Neural cell (in vitro differentiated cells): Measurements from ENCODE around the gene HIPK2. TPM values are rescaled to one million over a fixed set of nuclear protein-coding genes. Genes with fewer than 3 reads are reported as not detected.

Source experiments
- H2AFZ ChIP-seq: fragments of 200-600, 300-800 bp; sonication (generic), shearing (Covaris generic); 2 replicates; pipeline ENCODE4 v1.6.0; 2014; ENCODE audit warnings: low read depth, mild to moderate bottlenecking, antibody characterized with exemption, low read length, moderate library complexity
- H3F3A ChIP-seq: fragments of 200-600 bp; shearing (Covaris generic); 2 replicates; pipeline ENCODE4 v1.6.1; 2016; ENCODE audit warnings: mild to moderate bottlenecking, moderate library complexity, mixed read lengths, antibody characterized with exemption, low read length; ENCODE audit not compliant: insufficient read depth, poor library complexity, severe bottlenecking
- H3K27ac ChIP-seq: fragments of 200-600, 300-800 bp; sonication (generic), shearing (Covaris generic); 2 replicates; pipeline ENCODE4 v1.5.1; 2014; ENCODE audit warnings: mild to moderate bottlenecking, low read length, moderate library complexity
- H3K27me3 ChIP-seq: fragments of 300-800, 200-600 bp; sonication (generic), shearing (Covaris generic); 2 replicates; pipeline ENCODE4 v1.6.0; 2014; ENCODE audit warnings: mild to moderate bottlenecking, low read depth, low read length, moderate library complexity; ENCODE audit not compliant: insufficient read depth
- H3K36me3 ChIP-seq: fragments of 300-800, 200-600 bp; sonication (generic), shearing (Covaris generic); 2 replicates; pipeline ENCODE4 v1.5.1; 2014; ENCODE audit warnings: mild to moderate bottlenecking, antibody characterized with exemption, low read length, moderate library complexity; ENCODE audit not compliant: insufficient read depth
- H3K4me2 ChIP-seq: fragments of 300-800, 200-600 bp; sonication (generic), shearing (Covaris generic); 2 replicates; pipeline ENCODE4 v1.6.0; 2014; ENCODE audit warnings: mild to moderate bottlenecking, low read length
- H3K4me3 ChIP-seq: fragments of 300-800, 200-600 bp; sonication (generic), shearing (Covaris generic); 2 replicates; pipeline ENCODE4 v1.5.1; 2014; ENCODE audit warnings: mild to moderate bottlenecking, low read length, moderate library complexity
- H3K79me2 ChIP-seq: fragments of 200-600 bp; shearing (Covaris generic); replicated peaks from 2 replicates; pipeline ENCODE4 v1.6.0; 2014; ENCODE audit warnings: mild to moderate bottlenecking, low read length, moderate library complexity; ENCODE audit not compliant: insufficient read depth
- H3K9ac ChIP-seq: fragments of 300-800, 200-600 bp; sonication (generic), shearing (Covaris generic); 2 replicates; pipeline ENCODE4 v1.6.1; 2016; ENCODE audit warnings: mild to moderate bottlenecking, low read length, mixed read lengths
- H3K9me2 ChIP-seq: fragments of 200-600 bp; shearing (Covaris generic); 2 replicates; pipeline ENCODE4 v1.6.1; 2016; ENCODE audit warnings: mild to moderate bottlenecking, low read length, mixed read lengths; ENCODE audit not compliant: insufficient read depth
- H3K9me3 ChIP-seq: fragments of 200-600, 300-800 bp; sonication (generic), shearing (Covaris generic); 2 replicates; pipeline ENCODE4 v1.6.1; 2016; ENCODE audit warnings: mild to moderate bottlenecking, mixed run types, low read length, moderate library complexity, mixed read lengths
- H4K20me1 ChIP-seq: fragments of 200-600 bp; shearing (Covaris generic); 2 replicates; pipeline ENCODE4 v1.6.1; 2016; ENCODE audit warnings: mild to moderate bottlenecking, mixed run types; ENCODE audit not compliant: insufficient read depth
- EP300 ChIP-seq: fragments of 450-650 bp; conservative IDR thresholded peaks from 2 replicates; pipeline ENCODE4 v1.6.1; 2014; ENCODE audit warnings: antibody characterized with exemption, mild to moderate bottlenecking, moderate library complexity; ENCODE audit not compliant: poor library complexity, severe bottlenecking
- EZH2 ChIP-seq: fragments of 200-600, 300-800 bp; shearing (Covaris generic), sonication (generic); IDR thresholded peaks from 2 replicates; pipeline ENCODE4 v1.6.1; 2014; ENCODE audit warnings: antibody characterized with exemption, low read length, borderline replicate concordance, mild to moderate bottlenecking; ENCODE audit not compliant: insufficient read depth, poor library complexity, severe bottlenecking
- MXI1 ChIP-seq: fragments of 450-650 bp; conservative IDR thresholded peaks from 2 replicates; pipeline ENCODE4 v1.6.1; 2014; ENCODE audit warnings: antibody characterized with exemption, mild to moderate bottlenecking; ENCODE audit not compliant: poor library complexity, severe bottlenecking
- POLR2AphosphoS5 ChIP-seq: IDR thresholded peaks from 2 replicates; pipeline ENCODE4 v1.6.1; 2012
- RAD21 ChIP-seq: fragments of 450-650 bp; conservative IDR thresholded peaks from 2 replicates; pipeline ENCODE4 v1.6.1; 2014; ENCODE audit warnings: antibody characterized with exemption, mild to moderate bottlenecking, moderate library complexity
- REST ChIP-seq: IDR thresholded peaks from 2 replicates; pipeline ENCODE4 v1.6.1; 2012; ENCODE audit warnings: borderline replicate concordance
- SMC3 ChIP-seq: fragments of 450-650 bp; conservative IDR thresholded peaks from 2 replicates; pipeline ENCODE4 v1.6.1; 2014; ENCODE audit warnings: antibody characterized with exemption, mild to moderate bottlenecking, moderate library complexity; ENCODE audit not compliant: poor library complexity
- TAF1 ChIP-seq: IDR thresholded peaks from 2 replicates; pipeline ENCODE4 v1.6.1; 2012; ENCODE audit warnings: low read depth
- polyA plus RNA-seq: library from polyadenylated mRNA; depleted of rRNA; stranded (reverse); fragments of >200 nt; gene quantifications from 2 replicates; pipeline ENCODE4 v1.2.3, GENCODE V29; 2014
- TF ChIP-seq, protein P1 (sequence below): fragments of 450-650 bp; IDR thresholded peaks from 2 replicates; pipeline ENCODE4 v1.5.1; 2014; ENCODE audit warnings: antibody characterized with exemption, mild to moderate bottlenecking, moderate library complexity; ENCODE audit not compliant: poor library complexity, severe bottlenecking

The HIPK2 gene
- polyA plus RNA-seq, 1 donor from 2014 or later, result 8.5 TPM

DNA sequence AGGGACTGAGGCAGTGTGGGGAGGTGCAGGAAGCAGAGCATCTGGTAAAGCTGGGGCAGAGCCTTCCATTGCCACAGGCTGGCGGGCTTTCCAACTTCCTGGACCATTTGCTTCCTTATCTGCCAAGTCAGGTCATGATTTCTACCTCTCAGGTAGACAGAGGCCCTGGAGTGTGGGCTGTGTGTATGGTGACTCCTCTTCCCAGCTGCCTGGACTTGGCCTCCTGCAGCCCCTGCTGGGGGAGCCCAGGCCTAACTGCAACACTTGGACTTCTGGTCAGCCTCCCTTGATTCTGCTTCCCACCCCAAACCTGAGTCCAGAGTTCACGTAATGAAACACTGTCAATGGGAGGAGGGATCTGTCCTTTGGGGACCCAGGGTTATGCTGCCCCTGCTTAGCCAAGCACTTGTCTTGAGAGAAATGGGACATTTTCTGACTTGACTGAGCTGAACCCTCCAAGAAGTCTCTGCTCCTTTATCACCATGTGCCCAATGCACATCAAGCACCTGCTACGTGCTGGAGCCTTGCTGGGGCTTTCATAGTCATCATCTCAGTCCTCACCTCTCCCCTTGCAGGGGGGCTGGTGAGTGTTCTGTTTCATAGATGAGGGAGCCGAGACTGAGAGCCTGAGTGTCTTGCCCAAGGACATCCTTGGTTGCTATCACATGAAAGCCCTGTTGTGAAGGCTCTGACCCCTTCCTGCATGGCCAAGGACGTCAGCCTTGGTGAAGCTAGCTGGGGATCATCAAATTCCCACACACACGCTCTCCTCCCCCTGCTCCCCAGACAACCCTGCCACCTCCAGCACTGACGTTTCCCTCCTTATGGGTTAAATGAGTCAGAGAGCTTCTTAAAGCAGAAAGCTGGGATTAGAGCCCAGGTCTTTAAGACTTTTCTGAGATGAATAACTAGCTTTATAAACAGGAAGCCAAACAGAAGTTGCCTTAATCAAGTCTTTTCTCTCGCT is 250.9 kb downstream of the HIPK2 start:
- Histone ChIP-seq H3K9ac (no peak overlapping the region), H3K4me3 (no peak overlapping the region), H3K79me2 (no peaks in the 10 kb centered on the region), H2AFZ (no peak overlapping the region), H3K27me3 (peaks cover 29% of the 10 kb centered on the region), H3K36me3 (no peaks in the 10 kb centered on the region), H3K27ac (no peak overlapping the region), H4K20me1 (no peaks in the 10 kb centered on the region), H3K9me2 (no peaks in the 10 kb centered on the region), H3K9me3 (no peaks in the 10 kb centered on the region), H3K4me2 (no peak overlapping the region), H3F3A (no peaks in the 10 kb centered on the region)
- TF ChIP-seq RAD21 (no peak), EP300 (no peak), SMC3 (no peak), POLR2AphosphoS5 (no peak), TAF1 (no peak), EZH2 (no peak), MXI1 (no peak), REST (no peak)
- TF ChIP-seq, protein P1, sequence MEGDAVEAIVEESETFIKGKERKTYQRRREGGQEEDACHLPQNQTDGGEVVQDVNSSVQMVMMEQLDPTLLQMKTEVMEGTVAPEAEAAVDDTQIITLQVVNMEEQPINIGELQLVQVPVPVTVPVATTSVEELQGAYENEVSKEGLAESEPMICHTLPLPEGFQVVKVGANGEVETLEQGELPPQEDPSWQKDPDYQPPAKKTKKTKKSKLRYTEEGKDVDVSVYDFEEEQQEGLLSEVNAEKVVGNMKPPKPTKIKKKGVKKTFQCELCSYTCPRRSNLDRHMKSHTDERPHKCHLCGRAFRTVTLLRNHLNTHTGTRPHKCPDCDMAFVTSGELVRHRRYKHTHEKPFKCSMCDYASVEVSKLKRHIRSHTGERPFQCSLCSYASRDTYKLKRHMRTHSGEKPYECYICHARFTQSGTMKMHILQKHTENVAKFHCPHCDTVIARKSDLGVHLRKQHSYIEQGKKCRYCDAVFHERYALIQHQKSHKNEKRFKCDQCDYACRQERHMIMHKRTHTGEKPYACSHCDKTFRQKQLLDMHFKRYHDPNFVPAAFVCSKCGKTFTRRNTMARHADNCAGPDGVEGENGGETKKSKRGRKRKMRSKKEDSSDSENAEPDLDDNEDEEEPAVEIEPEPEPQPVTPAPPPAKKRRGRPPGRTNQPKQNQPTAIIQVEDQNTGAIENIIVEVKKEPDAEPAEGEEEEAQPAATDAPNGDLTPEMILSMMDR, result no peak

DNA sequence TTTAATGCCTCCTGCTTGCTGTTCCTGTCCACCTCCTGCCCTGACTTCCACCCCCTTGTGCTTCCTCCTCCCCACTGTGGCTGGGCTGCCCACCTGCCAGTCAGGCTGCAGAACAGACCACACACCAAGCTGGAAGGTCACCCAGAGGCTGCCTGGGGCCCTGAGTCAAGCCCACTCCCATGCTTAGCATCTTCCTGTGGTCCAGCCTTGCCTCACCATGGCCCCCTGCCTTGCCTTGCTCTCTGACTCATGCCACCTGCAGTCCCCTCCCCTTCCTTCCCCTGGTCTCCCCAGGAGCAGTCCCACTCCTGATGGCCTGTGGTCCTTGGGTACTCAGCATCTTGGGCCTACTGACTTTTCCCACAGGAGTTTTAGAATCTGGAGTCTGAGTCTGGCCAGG is 252.0 kb downstream of the HIPK2 start:
- H3K9me3 ChIP-seq, result no peaks in the 10 kb centered on the region
- H3K9me2 ChIP-seq, result no peaks in the 10 kb centered on the region
- no peak for TF ChIP-seq EP300
- no peak for TF ChIP-seq REST
- TF ChIP-seq EZH2, result no peak
- no peak for TF ChIP-seq POLR2AphosphoS5
- no peak for TF ChIP-seq SMC3
- TF ChIP-seq MXI1, result no peak
- no peak for TF ChIP-seq RAD21
- TF ChIP-seq, protein P1, result no peak
- no peak for TF ChIP-seq TAF1
- no peaks in the 10 kb centered on the region for H4K20me1 ChIP-seq
- no peak overlapping the region for H3K27ac ChIP-seq
- H3K36me3 ChIP-seq, result no peaks in the 10 kb centered on the region
- no peak overlapping the region for H3K4me3 ChIP-seq
- no peak overlapping the region for H3K9ac ChIP-seq
- H2AFZ ChIP-seq, result no peak overlapping the region
- no peaks in the 10 kb centered on the region for H3K79me2 ChIP-seq
- H3F3A ChIP-seq, result no peaks in the 10 kb centered on the region
- peaks cover 36% of the 10 kb centered on the region for H3K27me3 ChIP-seq
- H3K4me2 ChIP-seq, result no peak overlapping the region
